Caco-2 (cell line): ENCODE results near the gene RSPH6A. TPM values are rescaled to one million over a fixed set of nuclear protein-coding genes. Genes with fewer than 3 reads are reported as not detected.
"Not testable (repeated sequence)": the region's sequence is repeated elsewhere in the genome, so short reads cannot be mapped to it uniquely, and the experiment has no call there.

ENCODE experiments used
- BruUV-seq: library from RNA; stranded (reverse); fragments of 400-500 nt; replicated peaks from 2 replicates; lab custom pipeline; 2021; lab: Mats Ljungman, UMichigan
- CTCF ChIA-PET: fragments of 300-600 bp; sonication (Branson Sonifier 250); formaldehyde crosslinking; loops from one replicate; lab custom pipeline; 2022; ENCODE audit warnings: antibody characterized with exemption; lab: Charles Lee
- POLR2A ChIA-PET: fragments of 300-600 bp; sonication (Branson Sonifier 250); formaldehyde crosslinking; loops from one replicate; lab custom pipeline; 2022; ENCODE audit warnings: antibody characterized with exemption; lab: Charles Lee
- DNase-seq, 2 experiments: peaks; one replicate each; pipeline versions ENCODE4 v3.0.0 to v3.0.0-alpha.2; 2020 to 2022
- H3K27me3 ChIP-seq: replicated peaks from 2 replicates; pipeline ENCODE4 v1.6.0; 2011; ENCODE audit warnings: low read length; ENCODE audit not compliant: control insufficient read depth, insufficient read depth
- H3K36me3 ChIP-seq: 2 replicates; pipeline ENCODE4 v1.5.1; 2011; ENCODE audit warnings: low read length; ENCODE audit not compliant: control insufficient read depth, insufficient read depth
- H3K4me1 ChIP-seq: fragments of 250-450 bp; sonication (Bioruptor Pico); 2 replicates; pipeline ENCODE4 v1.5.1; 2020; ENCODE audit warnings: mild to moderate bottlenecking
- H3K4me3 ChIP-seq: 2 replicates; pipeline ENCODE4 v1.5.1; 2011; ENCODE audit warnings: low read depth, mild to moderate bottlenecking, control low read depth, low read length
- H3K9me3 ChIP-seq: fragments of 250-450 bp; sonication (Bioruptor Pico); 2 replicates; pipeline ENCODE4 v1.5.1; 2020; ENCODE audit warnings: mild to moderate bottlenecking, moderate library complexity
- H3K27ac Mint-ChIP-seq: one replicate; pipeline ENCODE4 v1.8.0; 2022; ENCODE audit warnings: mixed read lengths; ENCODE audit not compliant: unreplicated experiment
- H3K27me3 Mint-ChIP-seq: one replicate; pipeline ENCODE4 v1.8.0; 2022; ENCODE audit warnings: mixed read lengths; ENCODE audit not compliant: insufficient read depth, unreplicated experiment
- H3K36me3 Mint-ChIP-seq: one replicate; pipeline ENCODE4 v1.8.0; 2022; ENCODE audit warnings: mild to moderate bottlenecking, mixed read lengths; ENCODE audit not compliant: insufficient read depth, unreplicated experiment
- H3K4me1 Mint-ChIP-seq: one replicate; pipeline ENCODE4 v1.8.0; 2022; ENCODE audit warnings: low read depth, mixed read lengths; ENCODE audit not compliant: unreplicated experiment
- H3K4me3 Mint-ChIP-seq: one replicate; pipeline ENCODE4 v1.8.0; 2022; ENCODE audit warnings: mild to moderate bottlenecking, moderate library complexity, mixed read lengths; ENCODE audit not compliant: unreplicated experiment
- H3K9me3 Mint-ChIP-seq: one replicate; pipeline ENCODE4 v1.8.0; 2022; ENCODE audit warnings: mixed read lengths; ENCODE audit not compliant: unreplicated experiment
- intact Hi-C: fragments of 100-400 bp; cut with micrococcal nuclease; formaldehyde crosslinking; loops from one replicate; pipeline ENCODE4 v1.10.0; 2022; ENCODE audit not compliant: unreplicated experiment
- total RNA-seq: library from RNA; stranded (reverse); gene quantifications from 2 replicates; pipeline ENCODE4 v1.2.3, GENCODE V29; 2022
- TF ChIP-seq, protein P1 (sequence below), 2 experiments: fragments of 200-600 bp in 1 of 2; IDR thresholded peaks; 1 replicate in 1 of 2; 2 replicates in 1 of 2; pipeline versions ENCODE4 v1.5.1 to v1.8.0; 2011 to 2022; ENCODE audit warnings: antibody characterized with exemption in 1 of 2, control low read depth in 1 of 2, inconsistent platforms in 1 of 2, low read depth in 1 of 2, low read length in 1 of 2, mild to moderate bottlenecking in 1 of 2, moderate library complexity in 1 of 2; ENCODE audit not compliant: insufficient read depth in 1 of 2, severe bottlenecking in 1 of 2, unreplicated experiment in 1 of 2

RSPH6A gene
- total RNA-seq, 1 experiment from 2014 or later = 0.23 TPM

DNA sequence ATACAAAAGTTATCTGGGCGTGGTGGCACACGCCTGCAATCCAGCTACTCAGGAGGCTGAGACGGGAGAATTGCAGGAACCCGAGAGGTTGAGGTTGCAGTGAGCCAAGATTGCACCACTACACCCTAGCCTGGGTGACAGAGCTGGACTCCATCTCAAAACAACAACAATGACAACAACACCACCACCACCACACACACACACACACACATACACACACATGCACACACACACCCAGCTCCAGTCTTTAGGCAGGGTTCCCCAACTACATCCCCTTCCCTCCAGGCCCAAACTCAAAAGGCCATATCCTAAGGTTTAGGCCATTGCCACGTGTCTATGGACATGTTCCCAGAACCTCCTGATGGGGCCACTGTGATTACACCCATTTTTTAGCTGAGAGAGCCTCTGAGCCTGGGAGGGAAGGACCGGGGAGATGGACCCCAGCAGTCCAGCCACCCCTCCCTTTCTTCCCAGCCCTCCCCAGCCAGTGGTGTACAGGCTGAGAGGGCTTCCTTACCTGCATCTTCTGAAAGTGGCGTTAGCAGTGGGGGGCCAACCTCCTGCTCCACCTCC lies 13.4 kb downstream of the RSPH6A start:
- POLR2A ChIA-PET = interaction anchor here (0.5 to 1.0 kb wide), 2 partner anchors 9 to 31 kb away, joined by 3 read pairs; partner anchors contain the start of gene DMWD
- Mint-ChIP-seq H3K27ac (no peak overlapping the region), H3K4me3 (no peak overlapping the region), H3K4me1 (peaks cover 6% of the 10 kb centered on the region), H3K9me3 (no peaks in the 10 kb centered on the region), H3K36me3 (no peaks in the 10 kb centered on the region), H3K27me3 (no peaks in the 10 kb centered on the region)
- no peaks in the 10 kb centered on the region for H3K36me3 ChIP-seq
- no TSS peak for BruUV-seq
- no peak for DNase-seq
- TF ChIP-seq, protein P1, sequence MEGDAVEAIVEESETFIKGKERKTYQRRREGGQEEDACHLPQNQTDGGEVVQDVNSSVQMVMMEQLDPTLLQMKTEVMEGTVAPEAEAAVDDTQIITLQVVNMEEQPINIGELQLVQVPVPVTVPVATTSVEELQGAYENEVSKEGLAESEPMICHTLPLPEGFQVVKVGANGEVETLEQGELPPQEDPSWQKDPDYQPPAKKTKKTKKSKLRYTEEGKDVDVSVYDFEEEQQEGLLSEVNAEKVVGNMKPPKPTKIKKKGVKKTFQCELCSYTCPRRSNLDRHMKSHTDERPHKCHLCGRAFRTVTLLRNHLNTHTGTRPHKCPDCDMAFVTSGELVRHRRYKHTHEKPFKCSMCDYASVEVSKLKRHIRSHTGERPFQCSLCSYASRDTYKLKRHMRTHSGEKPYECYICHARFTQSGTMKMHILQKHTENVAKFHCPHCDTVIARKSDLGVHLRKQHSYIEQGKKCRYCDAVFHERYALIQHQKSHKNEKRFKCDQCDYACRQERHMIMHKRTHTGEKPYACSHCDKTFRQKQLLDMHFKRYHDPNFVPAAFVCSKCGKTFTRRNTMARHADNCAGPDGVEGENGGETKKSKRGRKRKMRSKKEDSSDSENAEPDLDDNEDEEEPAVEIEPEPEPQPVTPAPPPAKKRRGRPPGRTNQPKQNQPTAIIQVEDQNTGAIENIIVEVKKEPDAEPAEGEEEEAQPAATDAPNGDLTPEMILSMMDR (IDR thresholded peaks at IDR 0.05; ENCODE audit: insufficient read depth in 1 of 2, low read depth in 1 of 2, low read length in 1 of 2, severe bottlenecking in 1 of 2, unreplicated experiment in 1 of 2) = no peak
- CTCF ChIA-PET = interaction anchor here (0.6 to 3.8 kb wide), 4 partner anchors 15 to 1452 kb away, joined by 3 to 82 read pairs (median 4); partner anchors contain the start of gene SIX5
- H3K4me3 ChIP-seq = no peak overlapping the region
- intact Hi-C loops = no loop called here
- no peaks in the 10 kb centered on the region for H3K27me3 ChIP-seq
- no peaks in the 10 kb centered on the region for H3K9me3 ChIP-seq
- H3K4me1 ChIP-seq = no peaks in the 10 kb centered on the region

DNA sequence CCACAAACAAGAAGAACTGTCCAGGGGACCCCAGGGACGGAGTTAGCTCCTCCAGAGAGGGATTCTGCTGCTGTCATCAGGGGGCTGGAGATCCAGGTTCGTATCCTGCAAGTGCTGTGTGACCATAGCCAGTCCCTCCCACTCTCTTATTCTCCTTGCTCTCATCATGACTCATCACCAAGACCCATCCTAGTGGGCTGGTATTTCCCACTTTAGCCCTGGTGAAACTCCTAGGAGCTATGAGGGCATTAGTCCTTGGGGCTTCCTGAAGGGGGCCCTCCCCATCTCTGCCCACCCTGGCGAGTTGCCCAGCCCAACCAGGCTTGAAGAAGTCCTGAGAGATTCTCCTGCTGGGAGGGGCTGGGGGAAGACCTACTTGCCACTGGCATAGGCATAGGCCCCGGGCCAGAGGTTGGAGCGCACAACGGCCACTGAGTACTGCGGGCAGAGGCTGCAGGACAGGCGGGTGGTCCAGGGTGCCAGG lies 15.0 kb downstream of the RSPH6A start:
- POLR2A ChIA-PET = no interaction called here
- intact Hi-C loops = no loop called here

DNA sequence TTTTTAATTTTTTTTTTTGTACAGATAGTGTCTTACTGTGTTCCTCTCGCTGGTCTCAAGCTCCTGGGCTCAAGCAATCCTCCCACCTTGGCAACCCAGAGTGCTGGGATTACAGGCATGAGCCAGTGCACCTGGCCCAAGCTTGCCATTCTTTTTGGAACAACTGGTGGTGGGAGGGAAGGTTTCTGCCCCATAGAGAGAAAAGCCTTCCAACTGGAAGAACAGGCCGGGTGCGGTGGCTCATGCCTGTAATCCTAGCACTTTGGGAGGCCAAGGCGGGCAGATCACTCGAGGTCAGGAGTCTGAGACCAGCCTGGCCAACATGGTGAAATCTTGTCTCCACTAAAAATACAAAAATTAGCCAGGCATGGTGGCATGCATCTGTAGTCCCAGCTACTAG lies 15.6 kb downstream of the RSPH6A start:
- not testable (repeated sequence) for H3K27me3 Mint-ChIP-seq, H3K9me3 Mint-ChIP-seq, H3K4me1 Mint-ChIP-seq, H3K27ac Mint-ChIP-seq, H3K4me3 ChIP-seq, H3K4me1 ChIP-seq, BruUV-seq, H3K36me3 ChIP-seq, H3K27me3 ChIP-seq, H3K4me3 Mint-ChIP-seq, H3K9me3 ChIP-seq, DNase-seq, H3K36me3 Mint-ChIP-seq
- ChIA-PET POLR2A (interaction anchor here (1.3 kb wide), 1 partner anchor 30 kb away, joined by 8 read pairs; the partner anchor contains the start of gene SIX5), CTCF (interaction anchor here (0.6 to 3.8 kb wide), 13 partner anchors 11 to 69 kb away, joined by 3 to 82 read pairs (median 7); partner anchors contain the start of genes DMPK, FBXO46, FOXA3 and SIX5)
- intact Hi-C loops = loop anchor here (1.0 kb wide), 1 partner anchor 29 kb away; no protein-coding TSS in a partner anchor

More for the DNA sequence above, 15.0 kb downstream of the RSPH6A start:
- Histone ChIP-seq H3K27me3 (no peaks in the 10 kb centered on the region), H3K4me1 (no peaks in the 10 kb centered on the region), H3K4me3 (no peak overlapping the region), H3K36me3 (no peaks in the 10 kb centered on the region), H3K9me3 (no peaks in the 10 kb centered on the region)
- Mint-ChIP-seq H3K4me3 (no peak overlapping the region), H3K27ac (no peak overlapping the region), H3K36me3 (no peaks in the 10 kb centered on the region), H3K27me3 (no peaks in the 10 kb centered on the region), H3K9me3 (no peaks in the 10 kb centered on the region), H3K4me1 (peaks cover 6% of the 10 kb centered on the region)
- TF ChIP-seq, protein P1 (IDR thresholded peaks at IDR 0.05; ENCODE audit: insufficient read depth in 1 of 2, low read depth in 1 of 2, low read length in 1 of 2, severe bottlenecking in 1 of 2, unreplicated experiment in 1 of 2) = no peak
- no TSS peak for BruUV-seq
- CTCF ChIA-PET = interaction anchor here (1.5 to 3.8 kb wide), 4 partner anchors 13 to 30 kb away, joined by 7 to 82 read pairs (median 12); partner anchors contain the start of gene SIX5
- DNase-seq = no peak
